HepG2 (cell line): ENCODE data around the gene SPATS2. TPM values are rescaled to one million over a fixed set of nuclear protein-coding genes. Genes with fewer than 3 reads are reported as not detected.

Experiments
- ATAC-seq: fragments of 200-7000 bp; cut with Tn5 transposase; 3 replicates; pipeline ENCODE4 v1.9.1; 2020; ENCODE audit warnings: mild to moderate bottlenecking, moderate library complexity
- BruUV-seq: library from RNA; stranded (reverse); fragments of 400-500 nt; replicated peaks from 2 replicates; lab custom pipeline; 2021; lab: Mats Ljungman, UMichigan
- CTCF ChIA-PET: fragments of 300-600 bp; formaldehyde crosslinking; extraction: SDS; loops from one replicate; lab custom pipeline; 2021; ENCODE audit warnings: low total read pairs, inconsistent platforms, low intra/inter-chr PET ratio; lab: Yijun Ruan, JAX
- POLR2A ChIA-PET: fragments of 350-600 bp; sonication (Branson Sonifier 250); formaldehyde crosslinking; loops from one replicate; lab custom pipeline; 2020; ENCODE audit warnings: antibody characterized with exemption, inconsistent platforms; lab: Yijun Ruan, JAX
- DNase-seq: peaks from one replicate; pipeline ENCODE4 v3.0.0-alpha.2; 2015; ENCODE audit warnings: low spot score
- FAIRE-seq: peaks from 3 replicates; lab custom pipeline; 2011; peaks lifted over from hg19 to GRCh38; lab: Jason Lieb, UNC
- H2AFZ ChIP-seq: one replicate; pipeline ENCODE4 v1.6.1; 2011; ENCODE audit warnings: low read length, inconsistent platforms
- H3K27ac ChIP-seq: fragments of 300-600 bp; 3 replicates; pipeline ENCODE4 v1.8.0; 2011; ENCODE audit warnings: mixed run types, mild to moderate bottlenecking, mixed read lengths, low read length, inconsistent platforms; ENCODE audit not compliant: insufficient read depth; ENCODE audit errors: extremely low read length
- H3K27me3 ChIP-seq, 2 experiments: fragments of 200-600 bp in 1 of 2; 2 replicates in 1 of 2; 3 replicates in 1 of 2; pipeline versions ENCODE4 v1.6.0 to v1.8.0; 2011; ENCODE audit warnings: low read length in 2 of 2, mild to moderate bottlenecking in 2 of 2, moderate library complexity in 2 of 2, inconsistent platforms in 1 of 2; ENCODE audit not compliant: insufficient read depth in 2 of 2, control insufficient read depth in 1 of 2
- H3K36me3 ChIP-seq, 2 experiments: fragments of 200-600 bp in 1 of 2; replicated peaks in 1 of 2; 2 replicates in 1 of 2; 3 replicates in 1 of 2; pipeline versions ENCODE4 v1.5.1 to v1.8.0; 2011; ENCODE audit warnings: low read length in 2 of 2, inconsistent platforms in 1 of 2; ENCODE audit not compliant: insufficient read depth in 2 of 2, control insufficient read depth in 1 of 2
- H3K4me1 ChIP-seq: 2 replicates; pipeline ENCODE4 v1.5.1; 2012; ENCODE audit warnings: low read length, inconsistent platforms; ENCODE audit not compliant: insufficient read depth
- H3K4me2 ChIP-seq: 2 replicates; pipeline ENCODE4 v1.6.0; 2011; ENCODE audit warnings: low read depth, low read length, inconsistent platforms
- H3K4me3 ChIP-seq, 3 experiments: fragments of 200-600 bp in 1 of 3; sonication (generic), shearing (Covaris generic) in 1 of 3; replicated peaks in 1 of 3; 2 replicates each; pipeline ENCODE4 v1.5.1; 2011 to 2016; ENCODE audit warnings: low read length in 3 of 3, inconsistent platforms in 2 of 3, low read depth in 2 of 3, mild to moderate bottlenecking in 2 of 3, control low read depth in 1 of 3, mixed read lengths in 1 of 3; ENCODE audit not compliant: insufficient read depth in 1 of 3
- H3K79me2 ChIP-seq: one replicate; pipeline ENCODE4 v1.6.1; 2011; ENCODE audit warnings: low read length, inconsistent platforms; ENCODE audit not compliant: insufficient read depth
- H3K9ac ChIP-seq: 2 replicates; pipeline ENCODE4 v1.6.0; 2011; ENCODE audit warnings: mild to moderate bottlenecking, low read depth, low read length, inconsistent platforms; ENCODE audit not compliant: insufficient read depth
- H3K9me3 ChIP-seq: 2 replicates; pipeline ENCODE4 v1.5.1; 2012; ENCODE audit warnings: mild to moderate bottlenecking, low read length
- H4K20me1 ChIP-seq: 2 replicates; pipeline ENCODE4 v1.6.0; 2011; ENCODE audit warnings: inconsistent platforms, mild to moderate bottlenecking, low read length, moderate library complexity; ENCODE audit not compliant: insufficient read depth
- ISX ChIP-seq: sonication (generic); formaldehyde crosslinking; conservative IDR thresholded peaks from 2 replicates; pipeline ENCODE4 v1.5.0; 2020; ENCODE audit warnings: missing genetic modification reagents
- NCOA5 ChIP-seq: sonication (generic); formaldehyde crosslinking; IDR thresholded peaks from 2 replicates; pipeline ENCODE4 v1.4.0; 2020; ENCODE audit warnings: missing genetic modification reagents
- REPIN1 ChIP-seq: sonication (generic); formaldehyde crosslinking; IDR thresholded peaks from 2 replicates; pipeline ENCODE4 v1.8.0; 2022; ENCODE audit warnings: missing genetic modification reagents, low read depth, mild to moderate bottlenecking, borderline replicate concordance
- RFXAP ChIP-seq: sonication (generic); formaldehyde crosslinking; IDR thresholded peaks from 2 replicates; pipeline ENCODE4 v1.4.0; 2020; ENCODE audit warnings: missing genetic modification reagents, borderline replicate concordance
- RNF219 ChIP-seq: sonication (generic); formaldehyde crosslinking; IDR thresholded peaks from 2 replicates; pipeline ENCODE4 v1.5.0; 2020; ENCODE audit warnings: mild to moderate bottlenecking, missing genetic modification reagents
- UBTF ChIP-seq: sonication (generic); formaldehyde crosslinking; IDR thresholded peaks from 2 replicates; pipeline ENCODE4 v1.4.0; 2020; ENCODE audit warnings: mild to moderate bottlenecking, missing genetic modification reagents
- YEATS2 ChIP-seq: sonication (generic); formaldehyde crosslinking; IDR thresholded peaks from 2 replicates; pipeline ENCODE4 v1.4.0; 2020; ENCODE audit warnings: missing genetic modification reagents, borderline replicate concordance
- ZNF136 ChIP-seq: sonication (generic); formaldehyde crosslinking; IDR thresholded peaks from 2 replicates; pipeline ENCODE4 v1.8.1; 2022; ENCODE audit warnings: low read depth, mild to moderate bottlenecking, moderate library complexity, missing genetic modification reagents
- ZNF225 ChIP-seq: sonication (generic); formaldehyde crosslinking; IDR thresholded peaks from 2 replicates; pipeline ENCODE4 v1.4.0; 2020; ENCODE audit warnings: mild to moderate bottlenecking, missing genetic modification reagents
- ZNF614 ChIP-seq: IDR thresholded peaks from 2 replicates; pipeline ENCODE4 v1.6.1; 2018; ENCODE audit warnings: missing biosample characterization, missing genetic modification reagents, inconsistent platforms, borderline replicate concordance
- ZNF674 ChIP-seq: sonication (generic); formaldehyde crosslinking; IDR thresholded peaks from 2 replicates; pipeline ENCODE4 v1.5.0; 2020; ENCODE audit warnings: low read depth, mild to moderate bottlenecking, missing genetic modification reagents
- ZNF766 ChIP-seq: sonication (generic); formaldehyde crosslinking; IDR thresholded peaks from 2 replicates; pipeline ENCODE4 v1.5.0; 2020; ENCODE audit warnings: missing genetic modification reagents, borderline replicate concordance
- WGBS: methylation state at CpG from one replicate; pipeline ENCODE4 v1.1.6; 2017; ENCODE audit warnings: low lambda C conversion rate; 5-methylcytosine and 5-hydroxymethylcytosine counted together
- in situ Hi-C: cut with HindIII; loops from 2 replicates; pipeline ENCODE4 v1.10.0; 2017; ENCODE audit warnings: low pct_unique_long_range_greater_than_20kb; ENCODE audit not compliant: extremely low pct_ligation_motif_present
- intact Hi-C: fragments of 100-400 bp; cut with micrococcal nuclease; formaldehyde crosslinking; loops from one replicate; pipeline ENCODE4 v1.10.0; 2022; ENCODE audit not compliant: unreplicated experiment
- polyA plus RNA-seq, 8 experiments: library from polyadenylated mRNA; depleted of rRNA in 3 of 8; stranded (reverse) in 7 of 8; unstranded in 1 of 8; fragments of >200 nt; fragmentation: Illumina TruSeq in 4 of 8; extraction: Trizol in 4 of 8; gene quantifications; 2 replicates each; pipeline versions ENCODE4 v1.2.1 to v1.2.3, GENCODE V29; 2011 to 2016; ENCODE audit warnings: low read depth in 4 of 8, missing spikeins in 1 of 8, mixed read lengths in 1 of 8; ENCODE audit not compliant: insufficient read depth in 1 of 8
- total RNA-seq, 5 experiments: library from RNA; depleted of rRNA; stranded (reverse); fragments of >200 nt; fragmentation: Illumina TruSeq; extraction: Trizol; gene quantifications; 2 replicates each; pipeline ENCODE4 v1.2.3, GENCODE V29; 2016; ENCODE audit warnings: low read depth in 1 of 5
- TF ChIP-seq, protein P1 (sequence below): sonication (generic); formaldehyde crosslinking; IDR thresholded peaks from 2 replicates; pipeline ENCODE4 v1.5.1; 2020; ENCODE audit warnings: missing genetic modification reagents, mild to moderate bottlenecking, borderline replicate concordance

SPATS2 gene
- total and polyA plus RNA-seq, 2 of the 13 experiments (the other 11 are each of a cell fraction or from before 2014, with no cell fraction given): 19.3 to 28.1 TPM

DNA sequence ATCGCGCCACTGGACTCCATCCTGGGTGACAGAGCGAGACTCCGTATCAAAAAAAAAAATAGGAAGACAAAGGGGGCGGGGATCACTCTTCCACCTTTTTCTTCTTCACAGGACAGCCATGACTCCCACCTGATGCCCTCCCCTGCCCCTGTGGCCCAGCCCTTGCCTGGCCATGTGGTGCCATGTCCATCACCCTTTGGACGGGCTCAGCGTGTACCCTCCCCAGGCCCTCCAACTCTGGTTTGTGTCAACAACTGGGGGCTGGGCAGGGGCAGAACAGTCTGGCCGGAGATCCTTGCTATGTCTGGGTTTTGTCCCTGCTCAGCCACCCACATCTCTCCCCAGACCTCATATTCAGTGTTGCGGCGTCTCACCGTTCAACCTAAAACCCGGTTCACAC is 38.4 kb upstream of the SPATS2 start:
- no peak for DNase-seq
- H3K27me3 ChIP-seq: no peaks in the 10 kb centered on the region
- CTCF ChIA-PET: no interaction called here
- 98% methylated on average over 12 of the region's 12 CpGs for WGBS
- no peak overlapping the region for H3K27ac ChIP-seq
- TF ChIP-seq YEATS2 (no peak), ZNF674 (CRISPR knock-in tag) (no peak), REPIN1 (no peak), RFXAP (CRISPR knock-in tag) (no peak), ZNF614 (CRISPR knock-in tag) (no peak), ZNF136 (CRISPR knock-in tag) (no peak), ZNF766 (CRISPR knock-in tag) (no peak)
- TF ChIP-seq, protein P1, sequence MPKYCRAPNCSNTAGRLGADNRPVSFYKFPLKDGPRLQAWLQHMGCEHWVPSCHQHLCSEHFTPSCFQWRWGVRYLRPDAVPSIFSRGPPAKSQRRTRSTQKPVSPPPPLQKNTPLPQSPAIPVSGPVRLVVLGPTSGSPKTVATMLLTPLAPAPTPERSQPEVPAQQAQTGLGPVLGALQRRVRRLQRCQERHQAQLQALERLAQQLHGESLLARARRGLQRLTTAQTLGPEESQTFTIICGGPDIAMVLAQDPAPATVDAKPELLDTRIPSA (CRISPR knock-in tag): no peak
- no peaks in the 10 kb centered on the region for H3K9me3 ChIP-seq
- no peak overlapping the region for H2AFZ ChIP-seq
- POLR2A ChIA-PET: no interaction called here
- H4K20me1 ChIP-seq: no peaks in the 10 kb centered on the region
- intact Hi-C loops (no loop called here), in situ Hi-C loops (no loop called here)
- no peak overlapping the region for H3K4me2 ChIP-seq
- no TSS peak for BruUV-seq
- no peak overlapping the region for H3K9ac ChIP-seq
- no peak for FAIRE-seq
- peaks cover 21% of the 10 kb centered on the region for H3K4me1 ChIP-seq
- no peak for ATAC-seq
- H3K4me3 ChIP-seq: no peak overlapping the region
- peaks cover 3% of the 10 kb centered on the region for H3K79me2 ChIP-seq
- H3K36me3 ChIP-seq: peaks cover 16 to 43% of the 10 kb centered on the region in 2 experiments

DNA sequence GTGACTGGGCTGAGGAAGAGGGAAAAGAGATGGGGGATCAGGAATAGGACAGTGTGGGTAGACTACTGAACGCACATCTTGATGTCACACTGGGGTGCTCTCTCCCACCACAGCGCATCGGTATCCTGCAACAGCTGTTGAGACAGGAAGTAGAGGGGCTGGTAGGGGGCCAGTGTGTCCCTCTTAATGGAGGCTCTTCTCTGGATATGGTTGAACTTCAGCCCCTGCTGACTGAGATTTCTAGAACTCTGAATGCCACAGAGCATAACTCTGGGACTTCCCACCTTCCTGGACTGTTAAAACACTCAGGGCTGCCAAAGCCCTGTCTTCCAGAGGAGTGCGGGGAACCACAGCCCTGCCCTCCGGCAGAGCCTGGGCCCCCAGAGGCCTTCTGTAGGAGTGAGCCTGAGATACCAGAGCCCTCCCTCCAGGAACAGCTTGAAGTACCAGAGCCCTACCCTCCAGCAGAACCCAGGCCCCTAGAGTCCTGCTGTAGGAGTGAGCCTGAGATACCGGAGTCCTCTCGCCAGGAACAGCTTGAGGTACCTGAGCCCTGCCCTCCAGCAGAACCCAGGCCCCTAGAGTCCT is 37.1 kb upstream of the SPATS2 start:
- Histone ChIP-seq H3K4me2 (no peak overlapping the region), H3K27ac (no peak overlapping the region), H4K20me1 (no peaks in the 10 kb centered on the region), H3K36me3 (peaks cover 16 to 43% of the 10 kb centered on the region in 2 experiments), H2AFZ (no peak overlapping the region), H3K4me3 (no peak overlapping the region), H3K27me3 (peaks cover 0 to under 1% of the 10 kb centered on the region in 2 experiments; a peak in 2 of 5 replicates), H3K79me2 (no peaks in the 10 kb centered on the region), H3K9me3 (no peaks in the 10 kb centered on the region), H3K4me1 (peaks cover 18% of the 10 kb centered on the region), H3K9ac (no peak overlapping the region)
- WGBS: 100% methylated on average over 3 of the region's 7 CpGs
- in situ Hi-C loops: no loop called here
- ATAC-seq (no peak), DNase-seq (no peak), FAIRE-seq (no peak)
- intact Hi-C loops: no loop called here
- CTCF ChIA-PET: no interaction called here
- POLR2A ChIA-PET: no interaction called here
- no TSS peak for BruUV-seq
- TF ChIP-seq ISX (CRISPR knock-in tag): no peak
- TF ChIP-seq NCOA5 (CRISPR knock-in tag): no peak
- TF ChIP-seq RNF219 (CRISPR knock-in tag): no peak
- TF ChIP-seq UBTF: no peak
- no peak for TF ChIP-seq ZNF225 (CRISPR knock-in tag)
